ENCODE data around the gene CCDC80. TPM values are rescaled to one million over a fixed set of nuclear protein-coding genes. Genes with fewer than 3 reads are reported as not detected.

CCDC80 gene
- 0.39 and 1.1 TPM in 2 replicates for total RNA-seq (2022)
- Bru-seq, nascent RNA = percentile 11 among the genes with signal in this experiment
- BruChase-seq, experiment 1, labeled RNA remaining after a 6-hour chase = percentile 19 among the genes with signal in this experiment
- BruChase-seq, experiment 2, labeled RNA remaining after a 2-hour chase = percentile 12 among the genes with signal in this experiment
- long read RNA-seq = 0 reads

GRCh38 chr3:112640930-112641801 lies at the start of gene CCDC80:
TSS of gene CCDC80 (minus strand) at chr3:112641143. CDS start at chr3:112639905, 1,238 bp downstream.
- no peak within 1 kb of the TSS for H3K4me3 Mint-ChIP-seq (ENCODE audit: low read depth, unreplicated experiment)
- DNase-seq = no peak
- no peaks in the 10 kb centered on the region for H3K36me3 Mint-ChIP-seq (ENCODE audit: insufficient read depth, unreplicated experiment)
- no TSS peak for BruUV-seq (replicated peaks)
- H3K27me3 Mint-ChIP-seq (ENCODE audit: unreplicated experiment) = no peaks in the 10 kb centered on the region
- H3K9me3 Mint-ChIP-seq (ENCODE audit: low read depth, unreplicated experiment) = no peaks in the 10 kb centered on the region
- intact Hi-C loops (cut with micrococcal nuclease; ENCODE audit: unreplicated experiment) = no loop called here
- H3K27ac Mint-ChIP-seq (ENCODE audit: unreplicated experiment) = no peak within 1 kb of the TSS
- CTCF ChIA-PET = interaction anchor here (0.6 to 1.3 kb wide), 2 partner anchors 59 to 338 kb away, joined by 3 read pairs; no protein-coding TSS in a partner anchor
- H3K4me1 Mint-ChIP-seq (ENCODE audit: low read depth, unreplicated experiment) = peaks cover 19% of the 10 kb centered on the region
- TF ChIP-seq CTCF (IDR thresholded peaks at IDR 0.05; ENCODE audit: unreplicated experiment) = no peak

- no peak overlapping the region for H3K27ac Mint-ChIP-seq (ENCODE audit: unreplicated experiment)
- no peaks in the 10 kb centered on the region for H3K9me3 Mint-ChIP-seq (ENCODE audit: low read depth, unreplicated experiment)
- CTCF ChIA-PET = no interaction called here
- H3K4me1 Mint-ChIP-seq (ENCODE audit: low read depth, unreplicated experiment) = peaks cover 10% of the 10 kb centered on the region
- no peaks in the 10 kb centered on the region for H3K36me3 Mint-ChIP-seq (ENCODE audit: insufficient read depth, unreplicated experiment)
- intact Hi-C loops (cut with micrococcal nuclease; ENCODE audit: unreplicated experiment) = no loop called here
- no peak for DNase-seq
- BruUV-seq (replicated peaks) = no TSS peak
- H3K27me3 Mint-ChIP-seq (ENCODE audit: unreplicated experiment) = no peaks in the 10 kb centered on the region
- no peak overlapping the region for H3K4me3 Mint-ChIP-seq (ENCODE audit: low read depth, unreplicated experiment)
- no peak for TF ChIP-seq CTCF (IDR thresholded peaks at IDR 0.05; ENCODE audit: unreplicated experiment)
Observed at GRCh38 chr3:112689989-112690388, 49.0 kb upstream of the CCDC80 start.

GRCh38 chr3:112689385-112689784 lies 48.4 kb upstream of the CCDC80 start:
- Mint-ChIP-seq H3K27me3 (ENCODE audit: unreplicated experiment) (no peaks in the 10 kb centered on the region), H3K4me3 (ENCODE audit: low read depth, unreplicated experiment) (no peak overlapping the region), H3K36me3 (ENCODE audit: insufficient read depth, unreplicated experiment) (no peaks in the 10 kb centered on the region), H3K4me1 (ENCODE audit: low read depth, unreplicated experiment) (peaks cover 10% of the 10 kb centered on the region), H3K9me3 (ENCODE audit: low read depth, unreplicated experiment) (no peaks in the 10 kb centered on the region), H3K27ac (ENCODE audit: unreplicated experiment) (no peak overlapping the region)
- BruUV-seq (replicated peaks) = no TSS peak
- no peak for DNase-seq
- CTCF ChIA-PET = interaction anchor here (0.9 kb wide), 1 partner anchor 43 kb away, joined by 3 read pairs; no protein-coding TSS in a partner anchor
- TF ChIP-seq CTCF (IDR thresholded peaks at IDR 0.05; ENCODE audit: unreplicated experiment) = no peak
- intact Hi-C loops (cut with micrococcal nuclease; ENCODE audit: unreplicated experiment) = no loop called here

GRCh38 chr3:112688819-112689218 lies 47.9 kb upstream of the CCDC80 start:
- H3K27ac Mint-ChIP-seq (ENCODE audit: unreplicated experiment) = no peak overlapping the region
- H3K4me3 Mint-ChIP-seq (ENCODE audit: low read depth, unreplicated experiment) = no peak overlapping the region
- BruUV-seq (replicated peaks) = no TSS peak
- peaks cover 10% of the 10 kb centered on the region for H3K4me1 Mint-ChIP-seq (ENCODE audit: low read depth, unreplicated experiment)
- CTCF ChIA-PET = interaction anchor here (0.6 to 0.9 kb wide), 3 partner anchors 42 to 515 kb away, joined by 3 to 6 read pairs (median 4); no protein-coding TSS in a partner anchor
- H3K9me3 Mint-ChIP-seq (ENCODE audit: low read depth, unreplicated experiment) = no peaks in the 10 kb centered on the region
- no peak for DNase-seq
- H3K36me3 Mint-ChIP-seq (ENCODE audit: insufficient read depth, unreplicated experiment) = no peaks in the 10 kb centered on the region
- no peaks in the 10 kb centered on the region for H3K27me3 Mint-ChIP-seq (ENCODE audit: unreplicated experiment)
- no peak for TF ChIP-seq CTCF (IDR thresholded peaks at IDR 0.05; ENCODE audit: unreplicated experiment)
- intact Hi-C loops (cut with micrococcal nuclease; ENCODE audit: unreplicated experiment) = no loop called here

All from Calu3 (cell line).